Posterior cingulate gyrus (tissue), 11 donors: Measurements from ENCODE around the gene TAS2R8.

Source experiments
- DNase-seq, 10 donors: peaks; one replicate each; pipeline versions ENCODE4 v3.0.0 to v3.0.0-alpha.2; 2020 to 2021; ENCODE audit warnings: mixed read lengths in 3 of 10
- intact Hi-C: fragments of 100-400 bp; cut with DNase I; formaldehyde crosslinking; loops from one replicate; pipeline ENCODE4 v1.15.1; 2023

TAS2R8 gene

GRCh38 chr12:10756194-10756593 lies 50.9 kb downstream of the TAS2R8 start:
- no peak for DNase-seq
- intact Hi-C loops, result no loop called here
